Neutrophil (primary cell): ENCODE results near the gene PROB1.
"Not testable (repeated sequence)": the region's sequence is repeated elsewhere in the genome, so short reads cannot be mapped to it uniquely, and the experiment has no call there.

ENCODE experiments used
- H3K27ac ChIP-seq: fragments of 200-600 bp; sonication (generic); 2 replicates; pipeline ENCODE4 v1.5.1; 2016; ENCODE audit warnings: mild to moderate bottlenecking, moderate library complexity
- H3K27me3 ChIP-seq: fragments of 200-600 bp; sonication (generic); 2 replicates; pipeline ENCODE4 v1.6.0; 2016; ENCODE audit warnings: mild to moderate bottlenecking
- H3K36me3 ChIP-seq: fragments of 200-600 bp; sonication (generic); 2 replicates; pipeline ENCODE4 v1.5.1; 2017
- H3K4me1 ChIP-seq, 2 experiments: fragments of 200-600 bp in 1 of 2; sonication (generic) in 1 of 2; 1 replicate in 1 of 2; 2 replicates in 1 of 2; pipeline versions ENCODE4 v1.5.1 to v1.6.1; 2013 to 2016; ENCODE audit warnings: low read depth in 1 of 2, low read length in 1 of 2, mild to moderate bottlenecking in 1 of 2, moderate library complexity in 1 of 2; ENCODE audit not compliant: control insufficient read depth in 1 of 2, insufficient read depth in 1 of 2
- H3K4me3 ChIP-seq, 2 experiments: fragments of 200-600 bp in 1 of 2; sonication (generic) in 1 of 2; 1 replicate in 1 of 2; 2 replicates in 1 of 2; pipeline ENCODE4 v1.5.1; 2013 to 2016; ENCODE audit warnings: low read depth in 1 of 2, low read length in 1 of 2, mild to moderate bottlenecking in 1 of 2, moderate library complexity in 1 of 2
- H3K9me3 ChIP-seq: fragments of 200-600 bp; sonication (generic); 2 replicates; pipeline ENCODE4 v1.5.1; 2016
- CTCF ChIP-seq: fragments of 200-600 bp; sonication (generic); IDR thresholded peaks from 2 replicates; pipeline ENCODE4 v1.5.1; 2016; ENCODE audit warnings: antibody characterized with exemption

The PROB1 gene

GRCh38 chr5:139364466-139364865 lies 30.4 kb downstream of the PROB1 start:
- Histone ChIP-seq H3K27ac (no peak overlapping the region), H3K9me3 (no peaks in the 10 kb centered on the region), H3K36me3 (peaks cover 62% of the 10 kb centered on the region), H3K27me3 (no peaks in the 10 kb centered on the region), H3K4me1 (no peaks in the 10 kb centered on the region), H3K4me3 (no peak overlapping the region)
- TF ChIP-seq CTCF = no peak

GRCh38 chr5:139363937-139364336 lies 31.0 kb downstream of the PROB1 start:
- Histone ChIP-seq H3K36me3 (peaks cover 57% of the 10 kb centered on the region), H3K27me3 (no peaks in the 10 kb centered on the region), H3K9me3 (no peaks in the 10 kb centered on the region), H3K4me3 (no peak overlapping the region), H3K27ac (no peak overlapping the region), H3K4me1 (no peaks in the 10 kb centered on the region)
- TF ChIP-seq CTCF = no peak

- TF ChIP-seq CTCF = no peak
- no peaks in the 10 kb centered on the region for H3K27me3 ChIP-seq
- no peaks in the 10 kb centered on the region for H3K4me1 ChIP-seq
- no peak overlapping the region for H3K4me3 ChIP-seq
- peaks cover 49% of the 10 kb centered on the region for H3K36me3 ChIP-seq
- H3K27ac ChIP-seq = no peak overlapping the region
- no peaks in the 10 kb centered on the region for H3K9me3 ChIP-seq
Observed at GRCh38 chr5:139361835-139362429, 33.0 kb downstream of the PROB1 start.

GRCh38 chr5:139360384-139360783 lies 34.5 kb downstream of the PROB1 start:
- no peak for TF ChIP-seq CTCF
- H3K27ac ChIP-seq = no peak overlapping the region
- no peaks in the 10 kb centered on the region for H3K27me3 ChIP-seq
- no peaks in the 10 kb centered on the region for H3K4me1 ChIP-seq
- peaks cover 34% of the 10 kb centered on the region for H3K36me3 ChIP-seq
- no peak overlapping the region for H3K4me3 ChIP-seq
- no peaks in the 10 kb centered on the region for H3K9me3 ChIP-seq

- no peaks in the 10 kb centered on the region for H3K4me1 ChIP-seq
- H3K27ac ChIP-seq = no peak overlapping the region
- no peak overlapping the region for H3K4me3 ChIP-seq
- no peaks in the 10 kb centered on the region for H3K27me3 ChIP-seq
- H3K36me3 ChIP-seq = peaks cover 13% of the 10 kb centered on the region
- H3K9me3 ChIP-seq = no peaks in the 10 kb centered on the region
- no peak for TF ChIP-seq CTCF
Observed at GRCh38 chr5:139358064-139358463, 36.8 kb downstream of the PROB1 start.

GRCh38 chr5:139355900-139356299 lies 39.0 kb downstream of the PROB1 start:
- H3K36me3 ChIP-seq = peaks cover 13% of the 10 kb centered on the region
- H3K27me3 ChIP-seq, H3K27ac ChIP-seq, H3K9me3 ChIP-seq, H3K4me3 ChIP-seq, H3K4me1 ChIP-seq: not testable (repeated sequence)
